Liver (tissue), 3 donors: ENCODE data around the gene HOXA5.

Source experiments
- CTCF ChIP-seq: fragments of 150-350 bp; IDR thresholded peaks from 2 replicates; pipeline ENCODE4 v1.5.1; 2017; ENCODE audit warnings: improper control_type of control experiment, low read depth, low read length; ENCODE audit not compliant: missing input control
- GABPA ChIP-seq, 2 donors: IDR thresholded peaks in 1 of 2; conservative IDR thresholded peaks in 1 of 2; 2 replicates each; pipeline ENCODE4 v1.6.1; 2016; ENCODE audit warnings: antibody characterized with exemption in 2 of 2, mild to moderate bottlenecking in 1 of 2, moderate library complexity in 1 of 2
- MAX ChIP-seq: IDR thresholded peaks from 2 replicates; pipeline ENCODE4 v1.6.1; 2016; ENCODE audit warnings: antibody characterized with exemption
- RAD21 ChIP-seq, 2 donors: IDR thresholded peaks; 2 replicates each; pipeline ENCODE4 v1.6.1; 2016; ENCODE audit warnings: antibody characterized with exemption in 2 of 2, mild to moderate bottlenecking in 2 of 2
- donor health status: healthy.
- donor health status: healthy.

DNA sequence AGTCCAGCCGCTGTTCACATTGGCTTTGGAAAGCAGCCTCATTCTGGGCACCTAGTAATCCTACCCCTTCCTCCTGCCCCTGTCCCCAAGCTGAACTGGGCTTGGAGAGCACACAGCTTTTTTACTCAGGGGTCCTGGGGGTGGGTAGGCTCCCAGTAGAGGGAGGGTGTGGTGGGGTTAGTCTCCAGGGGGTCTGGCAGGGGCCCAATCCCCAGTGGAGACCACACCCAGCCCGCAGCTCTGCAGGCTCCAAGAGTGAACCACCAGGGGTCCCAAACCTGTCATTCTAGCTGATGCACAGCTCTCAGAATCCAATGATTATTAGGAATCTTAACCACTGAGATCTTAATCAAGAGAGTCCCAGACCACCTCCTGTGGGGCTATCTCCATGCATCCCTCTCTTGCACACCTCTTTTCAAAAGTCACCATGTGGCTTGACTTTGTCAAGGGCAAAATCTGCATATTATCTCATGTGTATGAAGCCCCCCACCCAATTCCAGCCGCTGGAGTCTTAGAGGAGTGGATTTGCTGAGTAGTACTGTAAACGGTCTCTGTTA is 38.9 kb upstream of the HOXA5 start:
- TF ChIP-seq MAX (no peak), RAD21 (IDR thresholded peaks at IDR 0.05) (no peak), CTCF (no peak), GABPA (IDR thresholded peaks at IDR 0.05 in 1 of 2, conservative IDR thresholded peaks at IDR 0.05 in 1 of 2) (no peak)
